AG20443 (cell line): ENCODE data around the gene KCNN3.

Experiments
- DNase-seq: peaks from one replicate; pipeline ENCODE4 v3.0.0; 2012; ENCODE audit warnings: low spot score, mixed read lengths

The KCNN3 gene

GRCh38 chr1:154879038-154879421, 8.9 kb upstream of the KCNN3 start:
- DNase-seq: no peak

- DNase-seq: peak; percentile 86
Measured at GRCh38 chr1:154878371-154879037, 8.4 kb upstream of the KCNN3 start.

- DNase-seq: no peak
Measured at GRCh38 chr1:154877370-154877974, 7.4 kb upstream of the KCNN3 start.

- no peak for DNase-seq
Measured at GRCh38 chr1:154876842-154877369, 6.8 kb upstream of the KCNN3 start.

GRCh38 chr1:154874465-154874864, 4.4 kb upstream of the KCNN3 start:
- no peak for DNase-seq

- DNase-seq: no peak
Measured at GRCh38 chr1:154873321-154873950, 3.4 kb upstream of the KCNN3 start.

GRCh38 chr1:154871374-154871773, 1.3 kb upstream of the KCNN3 start:
- no peak for DNase-seq

- DNase-seq: no peak
Measured at GRCh38 chr1:154870734-154871133, 653 bp upstream of the KCNN3 start.

- peak; percentile 44 for DNase-seq
Measured at GRCh38 chr1:154869351-154870114, 548 bp downstream of the KCNN3 start.

GRCh38 chr1:154867841-154868605, 2.1 kb downstream of the KCNN3 start:
- no peak for DNase-seq

- peak; percentile 90 for DNase-seq
Measured at GRCh38 chr1:154867064-154867825, 2.8 kb downstream of the KCNN3 start.

GRCh38 chr1:154866257-154867063, 3.6 kb downstream of the KCNN3 start:
- no peak for DNase-seq

- DNase-seq: no peak
Measured at GRCh38 chr1:154865442-154866256, 4.4 kb downstream of the KCNN3 start.

GRCh38 chr1:154864189-154864975, 5.7 kb downstream of the KCNN3 start:
- DNase-seq: no peak

- DNase-seq: peak; percentile 58
Measured at GRCh38 chr1:154863315-154864174, 6.5 kb downstream of the KCNN3 start.

- no peak for DNase-seq
Measured at GRCh38 chr1:154862907-154863306, 7.2 kb downstream of the KCNN3 start.

GRCh38 chr1:154861607-154862094, 8.4 kb downstream of the KCNN3 start:
- no peak for DNase-seq
